ENCODE data around the gene HOXA13.

The HOXA13 gene

GRCh38 chr7:27146491-27147198 lies 53.2 kb downstream of the HOXA13 start:
- DNase-seq (ENCODE audit: extremely low read depth, low read depth) = no peak
- H3K4me3 ChIP-seq (replicated peaks; ENCODE audit: low read depth, low read length) = no peak overlapping the region
- TF ChIP-seq CTCF (IDR thresholded peaks at IDR 0.05; ENCODE audit: low read depth, low read length, missing control alignments) = no peak

- TF ChIP-seq CTCF (IDR thresholded peaks at IDR 0.05; ENCODE audit: low read depth, low read length, missing control alignments) = no peak
- H3K4me3 ChIP-seq (replicated peaks; ENCODE audit: low read depth, low read length) = no peak overlapping the region
- no peak for DNase-seq (ENCODE audit: extremely low read depth, low read depth)
These were observed 53.9 kb downstream of the HOXA13 start for GRCh38 chr7:27145914-27146412.

- no peak overlapping the region for H3K4me3 ChIP-seq (replicated peaks; ENCODE audit: low read depth, low read length)
- no peak for DNase-seq (ENCODE audit: extremely low read depth, low read depth)
- TF ChIP-seq CTCF (IDR thresholded peaks at IDR 0.05; ENCODE audit: low read depth, low read length, missing control alignments) = no peak
These were observed 54.6 kb downstream of the HOXA13 start for GRCh38 chr7:27145165-27145913.

- no peak for TF ChIP-seq CTCF (IDR thresholded peaks at IDR 0.05; ENCODE audit: low read depth, low read length, missing control alignments)
- DNase-seq (ENCODE audit: extremely low read depth, low read depth) = no peak
- no peak overlapping the region for H3K4me3 ChIP-seq (replicated peaks; ENCODE audit: low read depth, low read length)
These were observed 55.1 kb downstream of the HOXA13 start for GRCh38 chr7:27144781-27145164.

Measured in HFF-Myc (cell line).